Measurements from ENCODE around the gene ECE1.
"Not testable (repeated sequence)": the region's sequence is repeated elsewhere in the genome, so short reads cannot be mapped to it uniquely, and the experiment has no call there.

The ECE1 gene

GRCh38 chr1:21205416-21205815 lies 84.8 kb downstream of the ECE1 start:
- Histone ChIP-seq H3K9ac (ENCODE audit: low read length) (no peak overlapping the region), H3K27ac (ENCODE audit: low read depth, low read length) (no peak overlapping the region), H3K4me2 (ENCODE audit: low read depth, low read length, poor library complexity, severe bottlenecking) (no peak overlapping the region), H3K36me3 (ENCODE audit: low read length) (no peaks in the 10 kb centered on the region), H3K4me3 (ENCODE audit: insufficient read depth, low read length, poor library complexity, severe bottlenecking) (no peak overlapping the region), H3K9me2 (replicated peaks; ENCODE audit: insufficient read depth, low read length) (no peaks in the 10 kb centered on the region), H2AFZ (ENCODE audit: low read depth, low read length, severe bottlenecking) (no peak overlapping the region), H3K9me3 (ENCODE audit: insufficient read depth, low read length) (no peaks in the 10 kb centered on the region), H3F3A (ENCODE audit: insufficient read depth) (no peaks in the 10 kb centered on the region), H4K20me1 (ENCODE audit: low read depth, low read length) (no peaks in the 10 kb centered on the region), H3K79me2 (ENCODE audit: insufficient read depth, low read length) (no peaks in the 10 kb centered on the region), H3K27me3 (ENCODE audit: low read length) (no peaks in the 10 kb centered on the region)
- TF ChIP-seq EZH2phosphoT487 (conservative IDR thresholded peaks at IDR 0.05; ENCODE audit: low read length) (no peak), CTCF (IDR thresholded peaks at IDR 0.05; ENCODE audit: insufficient read depth, low read length, poor library complexity, severe bottlenecking) (no peak)

GRCh38 chr1:21201650-21202049 lies 88.6 kb downstream of the ECE1 start:
- H3K9me2 ChIP-seq (replicated peaks; ENCODE audit: insufficient read depth, low read length) = no peaks in the 10 kb centered on the region
- H3K36me3 ChIP-seq (ENCODE audit: low read length) = no peaks in the 10 kb centered on the region
- no peak overlapping the region for H3K27ac ChIP-seq (ENCODE audit: low read depth, low read length)
- no peaks in the 10 kb centered on the region for H3K27me3 ChIP-seq (ENCODE audit: low read length)
- no peak overlapping the region for H3K4me2 ChIP-seq (ENCODE audit: low read depth, low read length, poor library complexity, severe bottlenecking)
- H3K79me2 ChIP-seq (ENCODE audit: insufficient read depth, low read length) = no peaks in the 10 kb centered on the region
- H3K9ac ChIP-seq (ENCODE audit: low read length) = no peak overlapping the region
- H3F3A ChIP-seq (ENCODE audit: insufficient read depth) = no peaks in the 10 kb centered on the region
- H2AFZ ChIP-seq (ENCODE audit: low read depth, low read length, severe bottlenecking) = no peak overlapping the region
- no peaks in the 10 kb centered on the region for H3K9me3 ChIP-seq (ENCODE audit: insufficient read depth, low read length)
- H3K4me3 ChIP-seq (ENCODE audit: insufficient read depth, low read length, poor library complexity, severe bottlenecking) = no peak overlapping the region
- no peaks in the 10 kb centered on the region for H4K20me1 ChIP-seq (ENCODE audit: low read depth, low read length)
- TF ChIP-seq CTCF (IDR thresholded peaks at IDR 0.05; ENCODE audit: insufficient read depth, low read length, poor library complexity, severe bottlenecking) = no peak
- no peak for TF ChIP-seq EZH2phosphoT487 (conservative IDR thresholded peaks at IDR 0.05; ENCODE audit: low read length)

- not testable (repeated sequence) for H3K9me3 ChIP-seq (ENCODE audit: insufficient read depth, low read length); H3K9me2 ChIP-seq (replicated peaks; ENCODE audit: insufficient read depth, low read length); H3K4me2 ChIP-seq (ENCODE audit: low read depth, low read length, poor library complexity, severe bottlenecking); H3K9ac ChIP-seq (ENCODE audit: low read length); H3K27me3 ChIP-seq (ENCODE audit: low read length); H3F3A ChIP-seq (ENCODE audit: insufficient read depth); H3K4me3 ChIP-seq (ENCODE audit: insufficient read depth, low read length, poor library complexity, severe bottlenecking); H4K20me1 ChIP-seq (ENCODE audit: low read depth, low read length); H2AFZ ChIP-seq (ENCODE audit: low read depth, low read length, severe bottlenecking); H3K27ac ChIP-seq (ENCODE audit: low read depth, low read length); H3K36me3 ChIP-seq (ENCODE audit: low read length); H3K79me2 ChIP-seq (ENCODE audit: insufficient read depth, low read length)
Measured at GRCh38 chr1:21201238-21201637, 89.0 kb downstream of the ECE1 start.

GRCh38 chr1:21200767-21201166 lies 89.5 kb downstream of the ECE1 start:
- Histone ChIP-seq H3K27ac (ENCODE audit: low read depth, low read length) (no peak overlapping the region), H2AFZ (ENCODE audit: low read depth, low read length, severe bottlenecking) (no peak overlapping the region), H3K4me2 (ENCODE audit: low read depth, low read length, poor library complexity, severe bottlenecking) (no peak overlapping the region), H3K9ac (ENCODE audit: low read length) (no peak overlapping the region), H3K9me3 (ENCODE audit: insufficient read depth, low read length) (no peaks in the 10 kb centered on the region), H3F3A (ENCODE audit: insufficient read depth) (no peaks in the 10 kb centered on the region), H4K20me1 (ENCODE audit: low read depth, low read length) (no peaks in the 10 kb centered on the region), H3K36me3 (ENCODE audit: low read length) (no peaks in the 10 kb centered on the region), H3K27me3 (ENCODE audit: low read length) (no peaks in the 10 kb centered on the region), H3K4me3 (ENCODE audit: insufficient read depth, low read length, poor library complexity, severe bottlenecking) (no peak overlapping the region), H3K9me2 (replicated peaks; ENCODE audit: insufficient read depth, low read length) (no peaks in the 10 kb centered on the region), H3K79me2 (ENCODE audit: insufficient read depth, low read length) (no peaks in the 10 kb centered on the region)
- no peak for TF ChIP-seq EZH2phosphoT487 (conservative IDR thresholded peaks at IDR 0.05; ENCODE audit: low read length)

Data from SU-DHL-6 (cell line).